Measurements from ENCODE around the gene EFNA4. TPM values are rescaled to one million over a fixed set of nuclear protein-coding genes. Genes with fewer than 3 reads are reported as not detected.
A peak's percentile ranks its signal among the peaks of the same experiment; 100 is the strongest.

Gene EFNA4
- total and polyA plus RNA-seq, 2 of the 8 experiments (the other 6 are each of a cell fraction or from before 2014, with no cell fraction given): 21.9 to 23.9 TPM

GRCh38 chr1:155063550-155064110 lies at the start of gene EFNA4 (continued):
- TF ChIP-seq KDM5A (IDR thresholded peaks at IDR 0.05; ENCODE audit: low read length) (no peak), KDM1A (IDR thresholded peaks at IDR 0.05; ENCODE audit: borderline replicate concordance, low read length) (no peak), HDAC2 (IDR thresholded peaks at IDR 0.05; ENCODE audit: borderline replicate concordance in 1 of 2, low read depth in 2 of 2, low read length in 2 of 2) (no peak), RAD21 (IDR thresholded peaks at IDR 0.05 in 1 of 2, conservative IDR thresholded peaks at IDR 0.05 in 1 of 2; ENCODE audit: low read depth in 2 of 2, low read length in 2 of 2) (no peak), RNF2 (IDR thresholded peaks at IDR 0.05; ENCODE audit: borderline replicate concordance, low read depth, low read length, missing control alignments, poor library complexity, severe bottlenecking) (no peak), POLR2A (IDR thresholded peaks at IDR 0.05; ENCODE audit: control extremely low read depth in 1 of 2, low read depth in 2 of 2, low read length in 2 of 2) (peak in 1 of 2 experiments; percentile 78; a peak in 2 of 3 replicates), RFX5 (IDR thresholded peaks at IDR 0.05; ENCODE audit: borderline replicate concordance, low read depth, low read length) (no peak)
- TF ChIP-seq, protein P1, sequence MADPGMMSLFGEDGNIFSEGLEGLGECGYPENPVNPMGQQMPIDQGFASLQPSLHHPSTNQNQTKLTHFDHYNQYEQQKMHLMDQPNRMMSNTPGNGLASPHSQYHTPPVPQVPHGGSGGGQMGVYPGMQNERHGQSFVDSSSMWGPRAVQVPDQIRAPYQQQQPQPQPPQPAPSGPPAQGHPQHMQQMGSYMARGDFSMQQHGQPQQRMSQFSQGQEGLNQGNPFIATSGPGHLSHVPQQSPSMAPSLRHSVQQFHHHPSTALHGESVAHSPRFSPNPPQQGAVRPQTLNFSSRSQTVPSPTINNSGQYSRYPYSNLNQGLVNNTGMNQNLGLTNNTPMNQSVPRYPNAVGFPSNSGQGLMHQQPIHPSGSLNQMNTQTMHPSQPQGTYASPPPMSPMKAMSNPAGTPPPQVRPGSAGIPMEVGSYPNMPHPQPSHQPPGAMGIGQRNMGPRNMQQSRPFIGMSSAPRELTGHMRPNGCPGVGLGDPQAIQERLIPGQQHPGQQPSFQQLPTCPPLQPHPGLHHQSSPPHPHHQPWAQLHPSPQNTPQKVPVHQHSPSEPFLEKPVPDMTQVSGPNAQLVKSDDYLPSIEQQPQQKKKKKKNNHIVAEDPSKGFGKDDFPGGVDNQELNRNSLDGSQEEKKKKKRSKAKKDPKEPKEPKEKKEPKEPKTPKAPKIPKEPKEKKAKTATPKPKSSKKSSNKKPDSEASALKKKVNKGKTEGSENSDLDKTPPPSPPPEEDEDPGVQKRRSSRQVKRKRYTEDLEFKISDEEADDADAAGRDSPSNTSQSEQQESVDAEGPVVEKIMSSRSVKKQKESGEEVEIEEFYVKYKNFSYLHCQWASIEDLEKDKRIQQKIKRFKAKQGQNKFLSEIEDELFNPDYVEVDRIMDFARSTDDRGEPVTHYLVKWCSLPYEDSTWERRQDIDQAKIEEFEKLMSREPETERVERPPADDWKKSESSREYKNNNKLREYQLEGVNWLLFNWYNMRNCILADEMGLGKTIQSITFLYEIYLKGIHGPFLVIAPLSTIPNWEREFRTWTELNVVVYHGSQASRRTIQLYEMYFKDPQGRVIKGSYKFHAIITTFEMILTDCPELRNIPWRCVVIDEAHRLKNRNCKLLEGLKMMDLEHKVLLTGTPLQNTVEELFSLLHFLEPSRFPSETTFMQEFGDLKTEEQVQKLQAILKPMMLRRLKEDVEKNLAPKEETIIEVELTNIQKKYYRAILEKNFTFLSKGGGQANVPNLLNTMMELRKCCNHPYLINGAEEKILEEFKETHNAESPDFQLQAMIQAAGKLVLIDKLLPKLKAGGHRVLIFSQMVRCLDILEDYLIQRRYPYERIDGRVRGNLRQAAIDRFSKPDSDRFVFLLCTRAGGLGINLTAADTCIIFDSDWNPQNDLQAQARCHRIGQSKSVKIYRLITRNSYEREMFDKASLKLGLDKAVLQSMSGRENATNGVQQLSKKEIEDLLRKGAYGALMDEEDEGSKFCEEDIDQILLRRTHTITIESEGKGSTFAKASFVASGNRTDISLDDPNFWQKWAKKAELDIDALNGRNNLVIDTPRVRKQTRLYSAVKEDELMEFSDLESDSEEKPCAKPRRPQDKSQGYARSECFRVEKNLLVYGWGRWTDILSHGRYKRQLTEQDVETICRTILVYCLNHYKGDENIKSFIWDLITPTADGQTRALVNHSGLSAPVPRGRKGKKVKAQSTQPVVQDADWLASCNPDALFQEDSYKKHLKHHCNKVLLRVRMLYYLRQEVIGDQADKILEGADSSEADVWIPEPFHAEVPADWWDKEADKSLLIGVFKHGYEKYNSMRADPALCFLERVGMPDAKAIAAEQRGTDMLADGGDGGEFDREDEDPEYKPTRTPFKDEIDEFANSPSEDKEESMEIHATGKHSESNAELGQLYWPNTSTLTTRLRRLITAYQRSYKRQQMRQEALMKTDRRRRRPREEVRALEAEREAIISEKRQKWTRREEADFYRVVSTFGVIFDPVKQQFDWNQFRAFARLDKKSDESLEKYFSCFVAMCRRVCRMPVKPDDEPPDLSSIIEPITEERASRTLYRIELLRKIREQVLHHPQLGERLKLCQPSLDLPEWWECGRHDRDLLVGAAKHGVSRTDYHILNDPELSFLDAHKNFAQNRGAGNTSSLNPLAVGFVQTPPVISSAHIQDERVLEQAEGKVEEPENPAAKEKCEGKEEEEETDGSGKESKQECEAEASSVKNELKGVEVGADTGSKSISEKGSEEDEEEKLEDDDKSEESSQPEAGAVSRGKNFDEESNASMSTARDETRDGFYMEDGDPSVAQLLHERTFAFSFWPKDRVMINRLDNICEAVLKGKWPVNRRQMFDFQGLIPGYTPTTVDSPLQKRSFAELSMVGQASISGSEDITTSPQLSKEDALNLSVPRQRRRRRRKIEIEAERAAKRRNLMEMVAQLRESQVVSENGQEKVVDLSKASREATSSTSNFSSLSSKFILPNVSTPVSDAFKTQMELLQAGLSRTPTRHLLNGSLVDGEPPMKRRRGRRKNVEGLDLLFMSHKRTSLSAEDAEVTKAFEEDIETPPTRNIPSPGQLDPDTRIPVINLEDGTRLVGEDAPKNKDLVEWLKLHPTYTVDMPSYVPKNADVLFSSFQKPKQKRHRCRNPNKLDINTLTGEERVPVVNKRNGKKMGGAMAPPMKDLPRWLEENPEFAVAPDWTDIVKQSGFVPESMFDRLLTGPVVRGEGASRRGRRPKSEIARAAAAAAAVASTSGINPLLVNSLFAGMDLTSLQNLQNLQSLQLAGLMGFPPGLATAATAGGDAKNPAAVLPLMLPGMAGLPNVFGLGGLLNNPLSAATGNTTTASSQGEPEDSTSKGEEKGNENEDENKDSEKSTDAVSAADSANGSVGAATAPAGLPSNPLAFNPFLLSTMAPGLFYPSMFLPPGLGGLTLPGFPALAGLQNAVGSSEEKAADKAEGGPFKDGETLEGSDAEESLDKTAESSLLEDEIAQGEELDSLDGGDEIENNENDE (IDR thresholded peaks at IDR 0.05; ENCODE audit: insufficient replicate concordance, low read length): no peak

All from H1 (cell line).